Neuron (in vitro differentiated cells): Measurements from ENCODE around the gene OR5T3.
"Not testable (repeated sequence)": the region's sequence is repeated elsewhere in the genome, so short reads cannot be mapped to it uniquely, and the experiment has no call there.

Experiments
- H2AFZ ChIP-seq: one replicate; pipeline ENCODE4 v1.6.1; 2013; ENCODE audit warnings: low read depth, mild to moderate bottlenecking, inconsistent platforms, low read length, moderate library complexity
- H3K27me3 ChIP-seq: one replicate; pipeline ENCODE4 v1.6.1; 2013; ENCODE audit warnings: low read length; ENCODE audit not compliant: insufficient read depth
- H3K36me3 ChIP-seq: one replicate; pipeline ENCODE4 v1.6.1; 2013; ENCODE audit warnings: low read length; ENCODE audit not compliant: insufficient read depth
- H3K4me1 ChIP-seq: one replicate; pipeline ENCODE4 v1.6.1; 2013; ENCODE audit warnings: low read length; ENCODE audit not compliant: insufficient read depth
- H3K4me3 ChIP-seq: 2 replicates; pipeline ENCODE4 v1.5.1; 2013; ENCODE audit warnings: mild to moderate bottlenecking, low read length, moderate library complexity
- H3K9me3 ChIP-seq: one replicate; pipeline ENCODE4 v1.6.1; 2013; ENCODE audit warnings: low read length

Gene OR5T3

DNA sequence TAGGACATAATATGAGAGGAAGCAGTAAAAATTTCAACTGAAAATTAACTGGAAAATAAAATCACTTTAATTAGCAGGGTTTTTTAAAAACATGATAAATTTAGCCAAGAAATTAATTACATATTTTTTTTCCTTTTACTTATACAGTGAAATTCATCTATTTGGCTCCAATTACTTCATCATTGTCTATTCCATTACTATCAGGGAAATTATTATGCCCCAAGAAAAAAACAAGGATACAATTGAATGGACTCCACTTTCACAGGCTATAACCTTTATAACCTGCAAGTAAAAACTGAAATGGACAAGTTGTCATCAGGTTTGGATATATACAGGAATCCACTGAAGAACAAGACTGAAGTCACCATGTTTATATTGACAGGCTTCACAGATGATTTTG is at the start of gene OR5T3:
Gene OR5T3, plus strand, starts transcription at position 301 of the 400 bp plus-strand sequence. Its CDS starts 0 bp downstream, at position 301.
- H3K36me3 ChIP-seq, result no peaks in the 10 kb centered on the region
- no peak within 1 kb of the TSS for H3K4me3 ChIP-seq
- no peaks in the 10 kb centered on the region for H3K4me1 ChIP-seq
- no peaks in the 10 kb centered on the region for H3K9me3 ChIP-seq
- no peak within 1 kb of the TSS for H2AFZ ChIP-seq
- H3K27me3 ChIP-seq, result no peaks in the 10 kb centered on the region

DNA sequence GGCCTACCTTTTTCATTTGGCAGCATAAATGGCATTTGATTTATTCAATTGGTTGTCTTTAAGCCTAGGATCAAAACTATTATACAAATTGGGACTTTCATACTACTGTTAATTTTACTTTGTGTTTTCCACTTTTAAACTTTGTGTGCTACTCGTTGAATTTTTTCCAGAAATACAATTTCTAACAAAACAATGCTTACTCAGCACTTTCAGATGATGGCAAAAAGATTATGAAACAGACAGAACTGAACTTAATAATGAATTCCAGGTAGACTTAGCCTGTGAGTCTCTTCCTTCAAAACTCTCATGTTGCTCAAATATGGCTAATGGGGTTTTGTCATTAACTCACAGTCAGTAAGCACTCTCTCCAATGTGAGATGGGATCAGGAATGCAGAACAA is 44.3 kb upstream of the OR5T3 start:
- H3K36me3 ChIP-seq, result no peaks in the 10 kb centered on the region
- H3K9me3 ChIP-seq, result no peaks in the 10 kb centered on the region
- no peak overlapping the region for H2AFZ ChIP-seq
- H3K4me1 ChIP-seq, result no peaks in the 10 kb centered on the region
- no peak overlapping the region for H3K4me3 ChIP-seq
- H3K27me3 ChIP-seq, result no peaks in the 10 kb centered on the region

DNA sequence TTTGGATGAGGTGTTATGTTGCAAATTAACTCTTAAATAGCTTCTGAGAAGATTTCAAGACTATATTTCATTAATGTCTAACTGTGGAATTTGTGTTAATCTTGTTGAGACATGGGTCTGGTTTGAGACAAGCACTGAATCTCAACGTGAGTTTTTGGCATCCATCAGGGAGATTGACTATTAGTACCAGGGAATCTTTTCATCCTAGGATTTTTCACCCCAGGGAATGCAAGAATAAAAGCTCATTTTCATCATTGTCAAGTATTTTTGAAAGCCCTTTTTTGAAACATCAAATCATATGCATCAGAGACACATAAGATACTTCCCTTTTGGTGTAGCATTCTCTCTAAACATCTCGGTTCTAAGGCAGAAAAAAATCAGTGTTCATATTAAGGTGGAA is 37.5 kb upstream of the OR5T3 start:
- no peaks in the 10 kb centered on the region for H3K27me3 ChIP-seq

DNA sequence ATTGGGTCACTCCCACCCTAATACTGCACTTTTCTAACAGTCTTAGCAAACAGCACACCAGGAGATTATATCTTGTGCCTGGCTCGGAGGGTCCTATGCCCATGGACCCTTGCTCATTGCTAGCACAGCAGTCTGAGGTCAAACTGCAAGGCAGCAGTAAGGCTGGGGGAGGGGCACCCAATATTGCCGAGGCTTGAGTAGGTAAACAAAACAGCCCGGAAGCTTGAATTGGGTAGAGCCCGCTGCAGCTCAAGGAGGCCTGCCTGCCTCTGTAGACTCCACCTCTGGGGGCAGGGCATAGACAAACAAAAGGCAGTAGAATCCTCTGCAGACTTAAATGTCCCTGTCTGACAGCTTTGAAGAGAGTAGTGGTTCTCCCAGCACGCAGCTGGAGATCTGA is 32.3 kb upstream of the OR5T3 start:
- not testable (repeated sequence) for H3K36me3 ChIP-seq, H3K27me3 ChIP-seq, H3K9me3 ChIP-seq, H3K4me3 ChIP-seq, H2AFZ ChIP-seq, H3K4me1 ChIP-seq

More for the DNA sequence above, 37.5 kb upstream of the OR5T3 start:
- Histone ChIP-seq H2AFZ (no peak overlapping the region), H3K9me3 (no peaks in the 10 kb centered on the region), H3K36me3 (no peaks in the 10 kb centered on the region), H3K4me3 (no peak overlapping the region), H3K4me1 (no peaks in the 10 kb centered on the region)

DNA sequence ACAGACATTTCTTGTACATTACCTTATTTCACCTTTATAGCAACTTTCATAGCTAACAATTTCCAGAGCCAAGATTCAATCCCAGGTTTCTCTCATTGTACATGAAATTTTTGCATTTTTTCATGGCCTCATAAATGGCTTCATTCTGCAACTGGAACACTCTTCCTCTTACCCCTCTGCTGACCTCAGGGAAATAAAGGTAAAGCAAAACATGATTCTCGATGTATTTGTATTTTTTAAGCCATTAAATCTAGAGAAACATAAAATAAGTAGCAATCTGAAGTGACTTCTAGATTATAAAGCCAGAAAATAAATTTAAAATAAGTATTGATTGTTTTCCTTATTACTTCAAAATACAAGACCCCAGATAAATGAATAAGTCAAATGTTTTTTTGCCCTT is 17.9 kb upstream of the OR5T3 start, which contains the start of gene OR5T2:
Gene OR5T2, minus strand, starts transcription at position 101 of the 400 bp plus-strand sequence. CDS start 1,193 bp downstream, outside the sequence.
- Histone ChIP-seq H3K4me1 (no peaks in the 10 kb centered on the region), H3K9me3 (no peaks in the 10 kb centered on the region), H3K27me3 (no peaks in the 10 kb centered on the region), H2AFZ (no peak within 1 kb of the TSS), H3K4me3 (no peak within 1 kb of the TSS), H3K36me3 (no peaks in the 10 kb centered on the region)

DNA sequence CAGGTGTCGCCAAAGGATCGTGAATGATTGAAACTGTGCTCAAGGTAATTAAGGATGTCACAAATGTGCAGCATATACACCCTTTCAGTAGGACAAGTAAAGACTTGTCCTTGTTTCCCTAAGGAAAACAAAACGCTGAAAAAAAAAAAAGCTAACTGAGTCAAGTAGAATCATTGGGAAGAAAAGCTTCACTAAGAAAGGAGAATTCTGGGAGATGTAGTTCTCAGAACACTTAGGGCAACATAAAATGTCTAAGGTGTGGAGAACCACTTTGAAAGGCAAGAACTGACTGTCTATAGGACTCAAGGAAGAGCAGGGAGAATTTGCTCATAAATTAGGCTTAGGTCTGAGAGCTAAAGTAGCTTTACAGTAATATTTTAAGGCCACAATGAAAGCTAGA is 19.0 kb downstream of the OR5T3 start:
- no peaks in the 10 kb centered on the region for H3K9me3 ChIP-seq
- H3K4me1 ChIP-seq, result no peaks in the 10 kb centered on the region
- no peaks in the 10 kb centered on the region for H3K36me3 ChIP-seq
- no peaks in the 10 kb centered on the region for H3K27me3 ChIP-seq
- no peak overlapping the region for H2AFZ ChIP-seq
- no peak overlapping the region for H3K4me3 ChIP-seq

DNA sequence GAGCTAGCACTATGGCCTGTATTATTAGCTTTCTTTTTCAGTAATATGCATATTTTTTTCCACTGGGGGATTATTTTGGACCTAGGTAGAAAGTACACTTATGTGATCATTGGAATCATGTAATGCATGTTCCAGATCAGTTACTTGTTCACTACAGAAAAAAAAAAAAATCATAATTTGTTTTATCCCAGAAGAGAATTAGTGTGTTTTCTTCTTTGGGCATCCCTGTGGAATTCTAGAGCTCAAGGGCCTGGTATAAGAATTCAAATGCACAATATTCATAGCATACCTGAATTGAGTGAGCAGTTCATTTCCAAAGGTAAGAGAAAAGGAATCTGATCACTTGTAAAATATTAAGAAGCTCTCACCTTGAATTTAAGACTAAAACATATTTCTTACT is 21.8 kb downstream of the OR5T3 start, which contains the start of gene OR5T1:
Gene OR5T1, plus strand, starts transcription at position 301 of the 400 bp plus-strand sequence. CDS start 1,485 bp downstream, outside the sequence.
- Histone ChIP-seq H3K4me1 (no peaks in the 10 kb centered on the region), H3K4me3 (no peak within 1 kb of the TSS), H3K9me3 (no peaks in the 10 kb centered on the region), H2AFZ (no peak within 1 kb of the TSS), H3K36me3 (no peaks in the 10 kb centered on the region), H3K27me3 (no peaks in the 10 kb centered on the region)

DNA sequence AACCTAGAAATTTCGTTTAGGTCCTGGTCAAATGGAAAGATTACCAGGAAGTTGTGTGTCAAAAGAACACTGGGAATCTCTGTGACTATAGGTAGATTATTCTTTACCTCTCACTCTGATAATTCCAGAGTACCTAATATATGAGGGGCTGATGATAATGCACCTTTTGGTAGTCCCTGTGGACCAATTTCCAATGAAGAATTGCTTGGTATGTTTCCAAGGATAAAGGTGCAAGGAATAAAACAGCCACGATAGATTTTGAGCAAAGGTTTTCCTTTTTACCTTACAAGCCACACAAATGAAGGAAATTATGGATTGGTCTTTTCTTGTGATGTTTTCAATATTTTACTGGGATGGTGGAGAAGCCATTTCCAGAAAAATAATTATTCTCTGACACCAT is 40.1 kb downstream of the OR5T3 start, which contains the start of gene OR8H1:
Gene OR8H1, minus strand, starts transcription at position 101 of the 400 bp plus-strand sequence. CDS start 1,192 bp downstream, outside the sequence.
- H3K4me1 ChIP-seq, result no peaks in the 10 kb centered on the region
- H3K27me3 ChIP-seq, result no peaks in the 10 kb centered on the region
- no peak within 1 kb of the TSS for H2AFZ ChIP-seq
- no peak within 1 kb of the TSS for H3K4me3 ChIP-seq
- no peaks in the 10 kb centered on the region for H3K9me3 ChIP-seq
- no peaks in the 10 kb centered on the region for H3K36me3 ChIP-seq

DNA sequence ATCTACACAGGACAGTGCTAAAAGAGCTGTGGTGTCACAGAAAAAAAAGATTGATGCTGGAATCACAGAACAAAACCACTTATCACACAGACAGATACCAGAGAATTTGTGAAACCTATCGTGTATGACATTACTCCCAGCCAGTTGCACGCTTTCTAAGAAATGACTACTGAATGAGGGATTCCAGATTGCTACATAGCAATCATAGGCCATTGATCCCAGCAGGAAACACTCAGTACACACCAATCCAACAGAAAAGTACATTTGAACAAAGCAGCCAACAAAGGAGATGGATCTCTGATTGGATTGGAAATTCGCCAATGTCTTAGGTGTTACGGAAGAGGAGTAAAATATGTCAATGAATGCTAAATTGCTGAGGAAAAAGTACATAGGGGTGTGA is 44.8 kb downstream of the OR5T3 start:
- Histone ChIP-seq H3K27me3 (no peaks in the 10 kb centered on the region), H3K36me3 (no peaks in the 10 kb centered on the region)

More for the DNA sequence above, 44.8 kb downstream of the OR5T3 start:
- no peak overlapping the region for H2AFZ ChIP-seq
- no peak overlapping the region for H3K4me3 ChIP-seq
- no peaks in the 10 kb centered on the region for H3K9me3 ChIP-seq
- no peaks in the 10 kb centered on the region for H3K4me1 ChIP-seq
